Spleen (tissue), 11 donors: ENCODE data around the gene LCN6. TPM values are rescaled to one million over a fixed set of nuclear protein-coding genes. Genes with fewer than 3 reads are reported as not detected.

Experiments
- DNase-seq: peaks from one replicate; pipeline ENCODE4 v3.0.0-alpha.2; 2020
- H3K27ac ChIP-seq, 8 donors: fragments of 200-600 bp; sonication (generic) in 7 of 8; 1 replicate in 4 of 8; 2 replicates in 4 of 8; pipeline versions ENCODE4 v1.5.0 to v1.8.0; 2016 to 2021; ENCODE audit warnings: inconsistent platforms in 4 of 8, mild to moderate bottlenecking in 4 of 8, moderate library complexity in 1 of 8
- H3K27me3 ChIP-seq, 7 donors: fragments of 200-600 bp; sonication (generic) in 6 of 7; replicated peaks in 1 of 7; 1 replicate in 4 of 7; 2 replicates in 3 of 7; pipeline versions ENCODE4 v1.5.0 to v1.8.0; 2016 to 2021; ENCODE audit warnings: inconsistent platforms in 3 of 7, mild to moderate bottlenecking in 1 of 7
- H3K36me3 ChIP-seq, 6 donors: fragments of 200-600 bp; sonication (generic) in 5 of 6; 1 replicate in 4 of 6; 2 replicates in 2 of 6; pipeline versions ENCODE4 v1.5.0 to v1.8.0; 2016 to 2021; ENCODE audit warnings: inconsistent platforms in 2 of 6
- H3K4me1 ChIP-seq, 6 donors: fragments of 200-600 bp; sonication (generic) in 5 of 6; 1 replicate in 3 of 6; 2 replicates in 3 of 6; pipeline versions ENCODE4 v1.5.0 to v1.8.0; 2016 to 2021; ENCODE audit warnings: inconsistent platforms in 3 of 6
- H3K4me3 ChIP-seq, 8 donors: fragments of 200-600 bp; sonication (generic) in 7 of 8; 1 replicate in 4 of 8; 2 replicates in 4 of 8; pipeline versions ENCODE4 v1.5.0 to v1.8.0; 2016 to 2021; ENCODE audit warnings: inconsistent platforms in 4 of 8, mild to moderate bottlenecking in 4 of 8, moderate library complexity in 2 of 8
- H3K9me3 ChIP-seq, 8 donors: fragments of 200-600 bp; sonication (generic) in 7 of 8; 1 replicate in 4 of 8; 2 replicates in 4 of 8; pipeline versions ENCODE4 v1.5.0 to v1.8.0; 2016 to 2021; ENCODE audit warnings: inconsistent platforms in 4 of 8
- CTCF ChIP-seq, 11 experiments: fragments of 200-600 bp in 7 of 11; fragments of 450-650 bp in 4 of 11; sonication (generic) in 4 of 11; IDR thresholded peaks in 8 of 11; conservative IDR thresholded peaks in 3 of 11; 1 replicate in 7 of 11; 2 replicates in 4 of 11; pipeline versions ENCODE4 v1.4.0 to v1.8.0; 2016 to 2021; ENCODE audit warnings: antibody characterized with exemption in 11 of 11, inconsistent platforms in 4 of 11, mild to moderate bottlenecking in 1 of 11
- POLR2A ChIP-seq, 3 donors: fragments of 450-650 bp; IDR thresholded peaks; one replicate each; pipeline ENCODE4 v1.5.1; 2017; ENCODE audit warnings: antibody characterized with exemption in 3 of 3, mild to moderate bottlenecking in 1 of 3
- POLR2AphosphoS5 ChIP-seq, 3 donors: sonication (generic); formaldehyde crosslinking; IDR thresholded peaks; one replicate each; pipeline ENCODE4 v1.5.1; 2017; ENCODE audit warnings: antibody characterized with exemption in 3 of 3
- WGBS, 5 donors: extraction: QIAGEN DNeasy Blood & Tissue Kit in 3 of 5; methylation state at CpG; one replicate each; pipeline versions ENCODE4 v1.1.5 to v1.1.7; 2013 to 2018; 5-methylcytosine and 5-hydroxymethylcytosine counted together
- intact Hi-C: fragments of 100-400 bp; cut with DNase I; formaldehyde crosslinking; loops from one replicate; pipeline ENCODE4 v1.15.0; 2023; ENCODE audit warnings: low total_unique reads
- polyA plus RNA-seq, 3 donors: library from polyadenylated mRNA; stranded (reverse); fragments of 200-250 nt; gene quantifications; one replicate each; pipeline ENCODE4 v1.2.1, GENCODE V29; 2013
- total RNA-seq, 7 donors: library from RNA; depleted of rRNA in 3 of 7; stranded (reverse); fragments of >200 nt in 3 of 7; fragmentation: NEBNext Ultra II Directional in 4 of 7; extraction: Animal tissue kit (Norgen Biotek cat#: 25700) in 4 of 7; gene quantifications; one replicate each; pipeline versions ENCODE4 v1.1.0 to v1.2.1, GENCODE V29; 2016 to 2021
- donor health status: healthy with polysubstance abuse.
- donor health status: DM: no; HTN: no; CAD: no; lungs with moderate emphysema.
- donor health status: DM: no; HTN: no; CAD: no.
- donor health status: Bipolar disorder and iron deficiency.
- donor health status: healthy.
- donor health status: DM: no; HTN: no; CAD: no.
- donor health status: DM: yes; HTN: yes; CAD: no.

The LCN6 gene
- total and polyA plus RNA-seq, 10 donors: 1.2 to 18.9 (median 4.4) TPM

GRCh38 chr9:136719195-136719880 lies 29.0 kb downstream of the LCN6 start:
- TF ChIP-seq POLR2AphosphoS5 (IDR thresholded peaks at IDR 0.05) (peak; percentile 43 to 75 (median 57)), CTCF (IDR thresholded peaks at IDR 0.05 in 8 of 11, conservative IDR thresholded peaks at IDR 0.05 in 3 of 11) (no peak)
- H3K27me3 ChIP-seq: peaks cover 0 to 21% (median 7%) of the 10 kb centered on the region in 7 donors
- WGBS, 5 donors: 28 to 49% (median 41%) methylated on average over 13 to 24 of the region's 24 CpGs
- intact Hi-C loops: no loop called here
- no peaks in the 10 kb centered on the region for H3K9me3 ChIP-seq
- peak; percentile 86 for DNase-seq
- H3K4me3 ChIP-seq: peak overlapping the region in 1 of 8 donors; percentile 49
- peaks cover 13 to 78% (median 64%) of the 10 kb centered on the region in 6 donors for H3K4me1 ChIP-seq
- peaks cover 6 to 40% (median 32%) of the 10 kb centered on the region in 6 donors for H3K36me3 ChIP-seq
- peak overlapping the region in 7 of 8 donors; percentile 14 to 81 (median 58) for H3K27ac ChIP-seq

- WGBS, 5 donors: 39 to 76% (median 57%) methylated on average over 9 to 20 of the region's 20 CpGs
- TF ChIP-seq POLR2AphosphoS5 (IDR thresholded peaks at IDR 0.05): no peak
- no peak for TF ChIP-seq POLR2A (IDR thresholded peaks at IDR 0.05)
- TF ChIP-seq CTCF (IDR thresholded peaks at IDR 0.05 in 8 of 11, conservative IDR thresholded peaks at IDR 0.05 in 3 of 11): no peak
- DNase-seq: no peak
- peak overlapping the region in 4 of 8 donors; percentile 54 to 81 (median 66) for H3K27ac ChIP-seq
- H3K36me3 ChIP-seq: peaks cover 1 to 32% (median 24%) of the 10 kb centered on the region in 6 donors
- H3K4me1 ChIP-seq: peaks cover 15 to 78% (median 67%) of the 10 kb centered on the region in 6 donors
- H3K27me3 ChIP-seq: peaks cover 0 to 29% (median 14%) of the 10 kb centered on the region in 7 donors
- H3K9me3 ChIP-seq: no peaks in the 10 kb centered on the region
- intact Hi-C loops: no loop called here
- peak overlapping the region in 1 of 8 donors; percentile 49 for H3K4me3 ChIP-seq
Measured at GRCh38 chr9:136718345-136719194, 29.8 kb downstream of the LCN6 start.

DNA sequence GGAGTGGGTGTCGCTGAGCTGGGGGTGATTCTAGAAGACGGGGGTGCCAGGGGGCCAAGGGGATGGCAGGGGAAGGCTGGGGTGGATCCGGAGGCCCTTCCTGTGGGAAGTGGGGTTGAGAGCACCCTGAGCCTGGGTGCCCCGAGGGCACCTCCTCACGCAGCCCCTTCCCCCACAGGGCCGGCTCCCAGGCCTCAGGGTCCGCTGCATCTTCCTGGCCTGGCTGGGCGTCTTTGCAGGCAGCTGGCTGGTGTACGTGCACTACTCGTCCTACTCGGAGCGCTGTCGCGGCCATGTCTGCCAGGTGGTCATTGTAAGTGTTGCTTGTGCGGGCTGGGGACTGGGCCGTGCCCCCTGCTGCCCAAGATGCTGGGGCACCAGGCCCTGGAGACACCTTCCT lies 30.9 kb downstream of the LCN6 start:
- no peak for DNase-seq
- WGBS, 5 donors: 69 to 91% (median 83%) methylated on average over 9 to 16 of the region's 16 CpGs
- H3K27me3 ChIP-seq: peaks cover 0 to 40% (median 25%) of the 10 kb centered on the region in 7 donors
- peaks cover 0 to 21% (median 13%) of the 10 kb centered on the region in 6 donors for H3K36me3 ChIP-seq
- no peak overlapping the region for H3K27ac ChIP-seq
- peak in 1 of 3 donors; percentile 17 for TF ChIP-seq POLR2AphosphoS5 (IDR thresholded peaks at IDR 0.05)
- TF ChIP-seq POLR2A (IDR thresholded peaks at IDR 0.05): no peak
- TF ChIP-seq CTCF (IDR thresholded peaks at IDR 0.05 in 8 of 11, conservative IDR thresholded peaks at IDR 0.05 in 3 of 11): no peak
- peaks cover 24 to 77% (median 67%) of the 10 kb centered on the region in 6 donors for H3K4me1 ChIP-seq
- H3K9me3 ChIP-seq: no peaks in the 10 kb centered on the region
- intact Hi-C loops: no loop called here
- H3K4me3 ChIP-seq: no peak overlapping the region
